Kasumi-1 (cell line): ENCODE data around the gene HGFAC.

Experiments
- DNase-seq, 2 experiments: peaks; one replicate each; lab custom pipeline; 2025; lab: John Stamatoyannopoulos, UW

The HGFAC gene

GRCh38 chr4:3462790-3463415, 21.1 kb downstream of the HGFAC start, which contains the start of gene DOK7:
Gene DOK7, plus strand, starts transcription at chr4:3463306. Its CDS starts 70 bp downstream, at chr4:3463376.
- no peak for DNase-seq

DNA sequence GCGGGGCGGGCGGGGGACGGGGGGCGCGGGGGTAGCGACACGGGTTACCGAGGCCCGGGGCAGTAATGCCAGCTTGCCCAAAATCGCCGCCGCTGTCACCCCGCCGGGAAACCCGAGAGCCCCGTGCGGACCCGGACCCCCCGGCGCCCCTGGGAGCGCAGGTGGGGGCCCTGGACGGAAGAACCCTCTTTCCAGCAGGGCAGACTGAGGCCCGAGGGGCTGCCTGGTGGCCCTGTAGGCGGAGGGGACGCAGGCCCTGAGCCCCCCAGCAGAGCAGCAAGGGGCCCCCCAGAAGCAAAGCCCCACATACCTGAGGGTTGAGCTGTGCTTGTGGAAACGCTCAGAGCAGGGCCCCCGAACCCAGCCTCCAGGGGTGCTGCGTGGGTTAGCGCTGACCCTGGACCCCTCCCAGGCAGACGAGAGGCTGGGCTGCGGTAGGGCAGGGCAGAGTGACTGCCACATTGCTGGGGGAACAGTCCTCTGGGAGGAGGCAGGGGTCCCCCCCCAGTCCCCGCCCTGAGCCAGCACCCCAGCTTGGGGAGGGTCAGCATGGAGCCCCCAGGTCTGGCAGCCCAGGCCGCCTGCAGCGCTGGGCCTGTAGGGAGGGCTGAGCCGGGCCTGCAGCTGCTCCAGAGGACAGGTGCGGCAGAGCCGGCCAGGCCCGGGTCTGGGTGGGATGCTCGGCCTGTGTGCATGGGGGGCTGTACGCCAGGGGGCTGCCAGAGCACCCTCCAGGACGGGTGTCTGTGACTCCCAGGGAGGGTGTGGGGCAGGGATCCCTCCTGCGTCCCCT, 22.0 kb downstream of the HGFAC start:
- no peak for DNase-seq

GRCh38 chr4:3464349-3464905, 22.7 kb downstream of the HGFAC start:
- no peak for DNase-seq

- DNase-seq: no peak
Measured at GRCh38 chr4:3464911-3465697, 23.3 kb downstream of the HGFAC start.

DNA sequence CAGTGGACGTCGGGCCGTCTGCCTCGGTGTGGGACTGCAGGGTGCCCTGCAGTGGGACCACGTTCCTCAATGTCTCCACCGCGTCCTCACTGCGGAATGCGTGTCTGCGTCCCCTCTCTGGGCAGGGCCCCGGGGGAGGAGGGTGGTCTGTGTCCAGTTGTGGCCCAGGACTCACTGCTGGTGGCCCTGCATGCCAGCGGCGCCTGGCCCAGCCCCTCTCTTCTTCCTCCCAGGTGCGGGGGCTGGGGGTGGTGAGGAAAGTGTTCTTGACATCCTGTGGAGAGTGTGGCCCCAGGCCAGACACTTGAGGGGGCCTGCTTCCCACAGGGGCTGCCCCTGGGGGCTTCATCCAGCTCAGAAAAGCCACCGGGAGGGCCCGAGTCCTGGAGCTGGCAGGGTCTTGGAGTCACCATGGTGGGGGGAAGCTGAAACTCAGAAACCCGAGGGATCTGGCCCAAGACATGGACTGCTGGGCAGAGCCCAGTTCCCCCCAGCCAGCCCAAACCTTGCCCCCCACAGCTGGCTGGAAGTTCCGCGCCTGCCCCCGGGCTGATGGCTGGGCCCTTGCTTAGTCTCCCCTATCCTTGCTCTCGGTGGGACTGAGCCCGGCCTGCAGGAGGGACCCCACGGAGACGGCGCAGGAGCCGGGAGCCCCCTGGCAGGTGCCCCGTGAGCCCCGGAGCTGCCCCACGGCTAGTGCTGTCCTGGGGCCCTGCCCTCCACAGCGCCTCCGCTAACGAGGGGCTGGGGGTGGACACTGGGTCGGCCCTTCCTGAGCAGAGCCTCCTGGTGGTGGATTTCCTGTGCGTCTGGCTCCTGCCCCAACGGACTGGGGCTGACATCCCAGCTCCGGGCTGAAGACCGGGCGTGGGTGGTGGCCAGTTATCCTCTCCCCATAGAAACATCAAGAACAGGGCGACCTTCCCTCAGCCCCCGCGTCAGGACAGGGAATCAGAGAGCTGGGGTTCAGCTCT, 24.2 kb downstream of the HGFAC start:
- no peak for DNase-seq

- DNase-seq: no peak
Measured at GRCh38 chr4:3466691-3467600, 25.2 kb downstream of the HGFAC start.

- DNase-seq: no peak
Measured at GRCh38 chr4:3467601-3468031, 25.8 kb downstream of the HGFAC start.

- no peak for DNase-seq
Measured at GRCh38 chr4:3468154-3468553, 26.4 kb downstream of the HGFAC start.

GRCh38 chr4:3468804-3469203, 27.0 kb downstream of the HGFAC start:
- no peak for DNase-seq

DNA sequence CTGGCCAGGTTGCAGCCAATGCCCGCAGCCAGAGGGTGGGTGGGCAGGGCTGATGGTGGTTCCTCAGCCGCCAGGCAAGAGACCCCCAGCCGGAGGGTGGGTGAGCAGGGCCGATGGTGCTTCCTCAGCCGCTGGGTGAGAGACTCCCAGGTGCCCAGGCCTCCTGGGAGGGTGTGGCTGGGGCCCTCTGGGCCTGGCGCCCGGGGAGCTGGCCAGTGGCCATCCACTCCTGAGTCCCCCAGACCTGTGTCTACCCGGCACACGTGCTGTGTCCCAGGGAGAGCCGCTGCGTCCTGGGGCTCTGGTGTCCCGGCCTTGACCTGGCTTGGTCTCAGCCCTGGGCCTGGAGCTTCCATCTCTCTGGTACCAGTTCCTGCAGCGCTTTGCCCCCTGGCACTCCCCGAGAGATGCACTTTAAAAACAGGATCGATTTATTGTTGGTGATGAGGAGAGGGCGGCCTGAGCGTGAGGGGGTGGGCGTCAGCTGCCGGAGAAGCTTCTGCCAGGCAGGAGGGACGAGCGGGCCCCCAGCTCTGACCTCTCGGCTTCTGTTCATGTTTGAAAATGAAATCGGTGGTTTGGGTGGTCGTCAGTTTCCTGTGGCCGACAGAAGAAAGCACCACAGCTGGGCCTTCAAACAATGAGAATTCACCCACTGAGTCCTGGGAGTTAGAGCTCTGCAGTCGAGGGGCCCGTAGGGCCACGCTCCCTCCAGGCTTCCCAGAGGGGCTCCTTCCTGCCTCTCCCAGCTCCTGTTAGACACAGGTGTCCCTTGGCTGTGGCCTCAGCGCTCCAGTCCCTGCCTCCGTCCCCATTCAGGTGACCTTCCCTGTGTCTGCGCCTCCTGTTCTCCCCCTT, 27.8 kb downstream of the HGFAC start:
- DNase-seq: no peak

DNA sequence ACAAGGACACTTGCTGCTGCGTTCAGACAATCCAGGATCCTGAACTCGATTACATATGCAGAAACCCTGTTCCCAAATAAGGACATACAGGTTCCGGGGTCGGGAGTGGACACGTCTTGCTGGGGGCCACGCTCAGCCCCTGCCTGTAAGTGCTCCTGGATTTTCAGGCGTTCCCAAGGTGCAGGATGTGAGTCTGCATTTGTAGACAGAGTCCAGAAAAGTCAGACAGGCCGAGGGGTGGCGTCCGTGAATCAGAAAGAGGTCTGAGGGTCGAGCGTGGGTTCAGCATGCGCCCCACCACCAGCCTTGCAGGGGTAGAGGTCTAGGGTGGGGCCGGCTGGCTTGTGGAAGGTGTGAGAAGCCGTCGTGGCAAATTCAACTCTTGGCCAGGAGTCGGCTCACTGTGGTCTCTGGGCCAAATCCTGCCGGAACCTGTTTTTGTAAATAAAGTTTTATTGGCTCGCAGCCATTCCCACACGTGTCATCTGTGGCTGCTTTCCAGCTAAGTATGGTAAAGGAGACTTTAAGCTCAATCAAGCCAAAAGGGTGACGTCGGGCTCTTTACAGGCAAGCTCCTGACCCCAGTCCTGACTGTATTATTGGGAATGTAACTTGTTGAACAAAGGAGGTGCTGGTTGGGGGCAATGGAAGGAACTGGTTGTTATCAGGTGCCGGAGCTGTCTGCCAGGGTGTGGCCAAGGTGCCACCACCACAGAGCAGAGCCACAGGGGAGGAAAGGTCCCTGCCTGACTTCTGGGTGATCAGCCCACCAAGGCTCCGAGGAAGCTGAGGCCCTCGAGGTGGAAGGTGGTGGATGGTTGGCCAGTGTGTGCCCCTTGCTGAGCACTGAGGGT, 28.7 kb downstream of the HGFAC start:
- DNase-seq: no peak

DNA sequence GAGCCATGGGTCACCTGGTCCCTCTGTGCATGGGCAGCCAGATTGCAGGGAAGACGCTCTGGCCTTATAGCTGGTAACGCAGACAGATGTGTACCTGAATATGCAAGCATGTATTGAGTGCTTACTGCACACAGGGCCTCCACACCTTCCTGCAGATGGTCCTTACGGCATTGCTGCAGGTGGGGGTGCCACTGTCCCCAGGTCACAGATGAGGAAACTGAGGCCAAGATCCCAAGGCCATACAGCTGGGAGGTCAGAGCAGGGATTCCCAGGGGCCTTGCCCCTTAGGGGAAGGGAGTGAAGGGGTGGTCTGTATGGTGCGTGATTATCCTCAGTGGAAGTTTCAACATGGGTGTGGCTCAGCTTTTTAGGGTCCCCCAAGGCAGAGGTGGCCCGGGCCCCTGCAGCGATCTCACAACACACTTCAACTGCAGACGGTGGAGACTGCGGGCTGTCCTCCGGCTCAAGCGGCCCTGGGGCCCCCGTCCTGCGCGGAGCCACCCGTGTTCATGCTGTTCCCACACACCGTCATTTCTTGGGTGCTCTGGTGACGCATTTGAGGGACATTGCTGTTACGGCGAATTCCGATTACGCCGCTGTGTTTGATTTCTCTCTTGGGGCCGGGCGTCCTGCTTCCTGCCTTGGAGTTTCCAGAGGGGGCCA, 29.5 kb downstream of the HGFAC start:
- DNase-seq: no peak

GRCh38 chr4:3471886-3472285, 30.1 kb downstream of the HGFAC start:
- DNase-seq: no peak

GRCh38 chr4:3472411-3473141, 30.8 kb downstream of the HGFAC start:
- DNase-seq: no peak

GRCh38 chr4:3473181-3473950, 31.6 kb downstream of the HGFAC start:
- DNase-seq: no peak
